ENCODE measurements around the gene MAMSTR.

- peak; percentile 43 for TF ChIP-seq CTCF (IDR thresholded peaks at IDR 0.05; ENCODE audit: low read depth, low read length, poor library complexity, severe bottlenecking)
- no peak for TF ChIP-seq EZH2phosphoT487 (IDR thresholded peaks at IDR 0.05; ENCODE audit: borderline replicate concordance, low read length)
Measured at GRCh38 chr19:48738557-48739403, 19.3 kb upstream of the MAMSTR start.

All from DOHH2 (cell line).